Measurements from ENCODE around the gene RHBDF1. TPM values are rescaled to one million over a fixed set of nuclear protein-coding genes. Genes with fewer than 3 reads are reported as not detected.

Gene RHBDF1
- polyA plus RNA-seq, 3 donors = 0.20 TPM; not detected in 2

DNA sequence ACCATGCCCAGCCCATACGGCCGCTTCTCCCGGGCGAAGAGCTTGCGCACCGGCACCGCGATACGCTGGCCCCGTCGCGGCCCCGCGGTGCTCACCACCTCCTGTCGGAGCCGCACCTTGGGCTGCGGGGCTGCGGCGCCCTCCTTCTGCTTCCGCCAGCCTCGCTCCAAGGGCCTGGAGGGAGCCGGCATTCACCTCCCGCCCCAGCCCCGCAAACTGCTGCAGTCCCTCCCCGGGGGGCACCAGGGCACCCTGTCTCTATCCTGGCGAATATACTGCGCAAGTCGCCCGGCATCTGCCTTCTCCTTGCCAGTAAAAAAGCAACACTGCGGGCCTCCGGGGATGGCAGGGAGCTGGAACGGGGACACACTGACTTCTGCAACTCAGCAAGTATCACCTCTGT, 10.6 kb downstream of the RHBDF1 start:
- H3K4me1 ChIP-seq (ENCODE audit: control insufficient read depth in 1 of 2, insufficient read depth in 2 of 2, low read length in 2 of 2) = no peaks in the 10 kb centered on the region
- no peaks in the 10 kb centered on the region for H4K20me1 ChIP-seq (ENCODE audit: insufficient read depth, low read length)
- no peak overlapping the region for H3K27ac ChIP-seq (ENCODE audit: low read depth in 1 of 2, low read length in 2 of 2)
- intact Hi-C loops (cut with micrococcal nuclease) = no loop called here
- peaks cover 15% of the 10 kb centered on the region for H3K4me1 Mint-ChIP-seq
- no peak overlapping the region for H3K9ac ChIP-seq (ENCODE audit: insufficient read depth, low read length, poor library complexity, severe bottlenecking)
- no peak overlapping the region for H3K27ac Mint-ChIP-seq
- TF ChIP-seq CTCF (IDR thresholded peaks at IDR 0.05) = no peak
- WGBS (ENCODE audit: insufficient coverage) = 98% methylated on average over 29 of the region's 32 CpGs
- no peak for DNase-seq
- H3K4me3 Mint-ChIP-seq = no peak overlapping the region
- no peaks in the 10 kb centered on the region for H3K9me3 ChIP-seq (replicated peaks in 1 of 2; ENCODE audit: control insufficient read depth in 1 of 2, insufficient read depth in 1 of 2, low read length in 2 of 2)
- peaks cover 14 to 15% of the 10 kb centered on the region in 2 donors for H3K36me3 Mint-ChIP-seq
- H3K9me3 Mint-ChIP-seq = no peaks in the 10 kb centered on the region
- peaks cover 2 to 10% (median 6%) of the 10 kb centered on the region in 3 donors for H3K27me3 Mint-ChIP-seq (ENCODE audit: low read depth in 3 of 3)
- peaks cover 0 to 4% of the 10 kb centered on the region in 2 donors for H3K27me3 ChIP-seq (ENCODE audit: control insufficient read depth in 2 of 2, insufficient read depth in 2 of 2, low read length in 2 of 2)
- H3K79me2 ChIP-seq (ENCODE audit: insufficient read depth, low read length) = no peaks in the 10 kb centered on the region
- H3K36me3 ChIP-seq (replicated peaks in 1 of 2; ENCODE audit: control insufficient read depth in 1 of 2, insufficient read depth in 2 of 2, low read length in 2 of 2) = peaks cover 3 to 6% of the 10 kb centered on the region in 2 donors
- no peak overlapping the region for H2AFZ ChIP-seq (ENCODE audit: insufficient read depth, low read depth, low read length, poor library complexity, severe bottlenecking)
- no peak overlapping the region for H3K4me3 ChIP-seq (replicated peaks in 1 of 3; ENCODE audit: low read depth in 2 of 3, low read length in 3 of 3)
- no peak overlapping the region for H3K4me2 ChIP-seq (replicated peaks; ENCODE audit: extremely low read depth, low read length, poor library complexity, severe bottlenecking)

GRCh38 chr16:60929-61878, 11.2 kb downstream of the RHBDF1 start:
- Mint-ChIP-seq H3K9me3 (no peaks in the 10 kb centered on the region), H3K36me3 (peaks cover 19 to 21% of the 10 kb centered on the region in 2 donors), H3K27ac (no peak overlapping the region), H3K4me3 (no peak overlapping the region), H3K4me1 (peaks cover 15% of the 10 kb centered on the region), H3K27me3 (ENCODE audit: low read depth in 3 of 3) (peaks cover 2 to 10% (median 6%) of the 10 kb centered on the region in 3 donors)
- Histone ChIP-seq H3K4me2 (replicated peaks; ENCODE audit: extremely low read depth, low read length, poor library complexity, severe bottlenecking) (no peak overlapping the region), H3K27me3 (ENCODE audit: control insufficient read depth in 2 of 2, insufficient read depth in 2 of 2, low read length in 2 of 2) (peaks cover 0 to 2% of the 10 kb centered on the region in 2 donors), H3K36me3 (replicated peaks in 1 of 2; ENCODE audit: control insufficient read depth in 1 of 2, insufficient read depth in 2 of 2, low read length in 2 of 2) (peaks cover 6 to 13% of the 10 kb centered on the region in 2 donors), H3K9ac (ENCODE audit: insufficient read depth, low read length, poor library complexity, severe bottlenecking) (no peak overlapping the region), H3K4me1 (ENCODE audit: control insufficient read depth in 1 of 2, insufficient read depth in 2 of 2, low read length in 2 of 2) (no peaks in the 10 kb centered on the region), H3K79me2 (ENCODE audit: insufficient read depth, low read length) (no peaks in the 10 kb centered on the region), H4K20me1 (ENCODE audit: insufficient read depth, low read length) (no peaks in the 10 kb centered on the region), H2AFZ (ENCODE audit: insufficient read depth, low read depth, low read length, poor library complexity, severe bottlenecking) (no peak overlapping the region), H3K27ac (ENCODE audit: low read depth in 1 of 2, low read length in 2 of 2) (no peak overlapping the region), H3K4me3 (replicated peaks in 1 of 3; ENCODE audit: low read depth in 2 of 3, low read length in 3 of 3) (no peak overlapping the region), H3K9me3 (replicated peaks in 1 of 2; ENCODE audit: control insufficient read depth in 1 of 2, insufficient read depth in 1 of 2, low read length in 2 of 2) (no peaks in the 10 kb centered on the region)
- DNase-seq = no peak
- intact Hi-C loops (cut with micrococcal nuclease) = no loop called here
- no peak for TF ChIP-seq CTCF (IDR thresholded peaks at IDR 0.05)
- 95% methylated on average over 67 of the region's 89 CpGs for WGBS (ENCODE audit: insufficient coverage)
